Uterus (tissue), 4 donors: ENCODE measurements around the gene OR8K5. TPM values are rescaled to one million over a fixed set of nuclear protein-coding genes. Genes with fewer than 3 reads are reported as not detected.
"Not testable (repeated sequence)": the region's sequence is repeated elsewhere in the genome, so short reads cannot be mapped to it uniquely, and the experiment has no call there.

Experiments
- DNase-seq, 2 donors: peaks; one replicate each; pipeline ENCODE4 v3.0.0-alpha.2; 2019 to 2020
- H3K27ac ChIP-seq, 2 donors: fragments of 200-600 bp; sonication (generic); 1 replicate in 1 of 2; 2 replicates in 1 of 2; pipeline ENCODE4 v1.5.1; 2016 to 2018
- H3K27me3 ChIP-seq, 2 donors: fragments of 200-600 bp; sonication (generic); one replicate each; pipeline ENCODE4 v1.5.1; 2018 to 2019; ENCODE audit warnings: control low read depth in 1 of 2
- H3K36me3 ChIP-seq, 2 donors: fragments of 200-600 bp; sonication (generic); one replicate each; pipeline ENCODE4 v1.5.1; 2019; ENCODE audit warnings: control low read depth in 1 of 2
- H3K4me1 ChIP-seq, 2 donors: fragments of 200-600 bp; sonication (generic); one replicate each; pipeline ENCODE4 v1.5.1; 2018 to 2019; ENCODE audit warnings: control low read depth in 1 of 2
- H3K4me3 ChIP-seq, 2 donors: fragments of 200-600 bp; sonication (generic); 1 replicate in 1 of 2; 2 replicates in 1 of 2; pipeline ENCODE4 v1.5.1; 2018 to 2019; ENCODE audit warnings: mild to moderate bottlenecking in 1 of 2
- H3K9me3 ChIP-seq, 2 donors: fragments of 200-600 bp; sonication (generic); one replicate each; pipeline ENCODE4 v1.5.1; 2019; ENCODE audit warnings: control low read depth in 1 of 2
- POLR2A ChIP-seq, 2 donors: fragments of 450-650 bp; IDR thresholded peaks; one replicate each; pipeline ENCODE4 v1.6.1; 2016; ENCODE audit warnings: antibody characterized with exemption in 2 of 2, mild to moderate bottlenecking in 1 of 2, moderate library complexity in 1 of 2
- intact Hi-C: fragments of 100-400 bp; cut with DNase I; formaldehyde crosslinking; loops from one replicate; pipeline ENCODE4 v1.15.1; 2023; ENCODE audit warnings: low total_unique reads
- total RNA-seq, 4 donors: library from RNA; depleted of rRNA in 3 of 4; stranded (reverse); fragments of >200 nt in 3 of 4; gene quantifications; one replicate each; pipeline versions ENCODE4 v1.1.0 to v1.2.4, GENCODE V29; 2014 to 2023
- TF ChIP-seq, protein P1 (sequence below), 4 experiments: fragments of 200-600 bp in 2 of 4; fragments of 450-650 bp in 2 of 4; sonication (generic) in 2 of 4; IDR thresholded peaks; one replicate each; pipeline ENCODE4 v1.5.1; 2016 to 2019; ENCODE audit warnings: antibody characterized with exemption in 4 of 4, mild to moderate bottlenecking in 2 of 4, moderate library complexity in 1 of 4
- donor health status: DM: yes; HTN: yes; CAD: no.

OR8K5 gene
- total RNA-seq, 4 donors from 2014 or later = not detected

DNA sequence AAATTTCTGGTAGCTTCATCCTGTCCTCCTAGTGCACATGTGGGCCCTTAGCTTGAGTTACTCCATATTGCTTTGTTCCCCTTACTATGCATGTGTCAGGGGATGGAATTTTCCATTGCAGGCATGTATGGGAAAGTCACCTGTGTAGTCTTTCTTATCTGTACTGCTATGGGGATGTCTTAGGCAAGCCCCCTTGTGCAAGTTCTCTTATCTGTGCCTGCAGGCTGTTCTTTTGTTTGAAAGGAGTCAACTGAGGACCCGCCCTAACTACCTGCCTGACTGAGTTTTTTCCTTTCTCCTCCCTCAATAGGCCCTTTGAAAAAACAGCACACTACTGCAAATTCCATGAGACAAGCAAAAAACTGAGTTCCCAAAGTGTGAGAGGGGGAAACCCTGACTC is 8.7 kb downstream of the OR8K5 start:
- Histone ChIP-seq H3K4me3 (no peak overlapping the region), H3K9me3 (no peaks in the 10 kb centered on the region), H3K27me3 (no peaks in the 10 kb centered on the region), H3K27ac (no peak overlapping the region), H3K4me1 (no peaks in the 10 kb centered on the region), H3K36me3 (no peaks in the 10 kb centered on the region)
- intact Hi-C loops = no loop called here
- TF ChIP-seq, protein P1, sequence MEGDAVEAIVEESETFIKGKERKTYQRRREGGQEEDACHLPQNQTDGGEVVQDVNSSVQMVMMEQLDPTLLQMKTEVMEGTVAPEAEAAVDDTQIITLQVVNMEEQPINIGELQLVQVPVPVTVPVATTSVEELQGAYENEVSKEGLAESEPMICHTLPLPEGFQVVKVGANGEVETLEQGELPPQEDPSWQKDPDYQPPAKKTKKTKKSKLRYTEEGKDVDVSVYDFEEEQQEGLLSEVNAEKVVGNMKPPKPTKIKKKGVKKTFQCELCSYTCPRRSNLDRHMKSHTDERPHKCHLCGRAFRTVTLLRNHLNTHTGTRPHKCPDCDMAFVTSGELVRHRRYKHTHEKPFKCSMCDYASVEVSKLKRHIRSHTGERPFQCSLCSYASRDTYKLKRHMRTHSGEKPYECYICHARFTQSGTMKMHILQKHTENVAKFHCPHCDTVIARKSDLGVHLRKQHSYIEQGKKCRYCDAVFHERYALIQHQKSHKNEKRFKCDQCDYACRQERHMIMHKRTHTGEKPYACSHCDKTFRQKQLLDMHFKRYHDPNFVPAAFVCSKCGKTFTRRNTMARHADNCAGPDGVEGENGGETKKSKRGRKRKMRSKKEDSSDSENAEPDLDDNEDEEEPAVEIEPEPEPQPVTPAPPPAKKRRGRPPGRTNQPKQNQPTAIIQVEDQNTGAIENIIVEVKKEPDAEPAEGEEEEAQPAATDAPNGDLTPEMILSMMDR (IDR thresholded peaks at IDR 0.05) = no peak
- DNase-seq = no peak

DNA sequence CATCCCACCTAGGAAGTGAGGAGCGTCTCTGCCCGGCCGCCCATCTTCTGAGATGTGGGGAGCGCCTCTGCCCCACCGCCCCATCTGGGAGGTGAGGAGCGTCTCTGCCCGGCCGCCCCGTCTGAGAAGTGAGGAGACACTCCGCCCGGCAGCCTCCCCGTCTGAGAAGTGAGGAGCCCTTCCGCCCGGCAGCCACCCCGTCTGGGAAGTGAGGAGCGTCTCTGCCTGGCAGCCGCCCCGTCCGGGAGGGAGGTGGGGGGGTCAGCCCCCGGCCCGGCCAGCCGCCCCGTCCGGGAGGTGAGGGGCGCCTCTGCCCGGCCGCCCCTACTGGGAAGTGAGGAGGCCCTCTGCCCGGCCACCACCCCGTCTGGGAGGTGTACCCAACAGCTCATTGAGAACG is 16.4 kb downstream of the OR8K5 start:
- H3K27me3 ChIP-seq = not testable (repeated sequence)

DNA sequence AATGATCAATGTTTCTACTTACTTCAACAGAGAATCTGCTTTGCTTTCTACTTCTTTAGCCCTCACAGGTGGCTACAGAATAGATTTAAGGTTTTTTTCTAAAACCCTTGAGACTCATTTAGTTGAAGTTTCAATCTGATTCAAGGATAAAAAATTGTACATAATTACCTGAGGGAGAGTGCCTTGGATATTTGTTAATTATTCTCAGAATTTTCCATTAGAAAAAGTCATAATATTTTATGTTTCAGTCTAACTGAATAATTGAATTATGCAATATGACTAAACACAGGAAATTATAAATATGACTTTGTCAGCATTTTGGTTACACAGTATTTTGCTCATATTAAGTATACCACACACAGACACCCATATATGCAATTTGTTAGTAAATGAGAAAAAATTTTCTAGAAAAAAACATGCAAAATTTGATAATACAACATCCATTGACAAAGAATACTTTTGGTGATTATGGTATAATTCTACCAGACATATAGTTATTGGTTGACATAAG is 19.9 kb downstream of the OR8K5 start, which contains the start of gene OR8J3:
Gene OR8J3, minus strand, starts transcription at position 51 of the 511 bp plus-strand sequence. CDS start 2,483 bp downstream, outside the sequence.
- H3K36me3 ChIP-seq = no peaks in the 10 kb centered on the region
- H3K9me3 ChIP-seq = no peaks in the 10 kb centered on the region
- intact Hi-C loops = no loop called here
- TF ChIP-seq, protein P1 (IDR thresholded peaks at IDR 0.05) = no peak
- TF ChIP-seq POLR2A (IDR thresholded peaks at IDR 0.05) = no peak
- H3K4me1 ChIP-seq = no peaks in the 10 kb centered on the region
- no peak within 1 kb of the TSS for H3K27ac ChIP-seq
- H3K27me3 ChIP-seq = no peaks in the 10 kb centered on the region
- no peak for DNase-seq
- H3K4me3 ChIP-seq = no peak within 1 kb of the TSS

More for the DNA sequence above, 16.4 kb downstream of the OR8K5 start:
- H3K27ac ChIP-seq, H3K9me3 ChIP-seq, DNase-seq, H3K4me1 ChIP-seq, H3K36me3 ChIP-seq, intact Hi-C loops, H3K4me3 ChIP-seq: not testable (repeated sequence)

DNA sequence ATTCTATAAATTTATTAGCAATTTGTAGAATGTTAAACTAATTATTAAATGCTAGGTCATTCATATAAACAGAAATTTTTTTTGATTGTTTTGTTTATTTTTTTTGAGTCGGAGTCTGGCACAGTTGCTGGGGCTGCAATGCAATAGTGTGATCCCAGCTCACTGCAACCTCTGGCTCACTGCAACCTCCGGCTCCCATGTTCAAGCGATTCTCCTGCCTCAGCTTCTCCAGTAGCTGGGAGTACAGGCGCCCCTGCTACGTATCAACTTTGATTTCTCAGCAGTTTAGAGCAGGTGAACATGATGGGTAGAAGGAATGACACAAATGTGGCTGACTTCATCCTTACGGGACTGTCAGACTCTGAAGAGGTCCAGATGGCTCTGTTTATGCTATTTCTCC is 38.0 kb downstream of the OR8K5 start, which contains the start of gene OR8H3:
Gene OR8H3, plus strand, starts transcription at position 301 of the 400 bp plus-strand sequence. Its CDS starts 0 bp downstream, at position 301.
- Histone ChIP-seq H3K27me3 (no peaks in the 10 kb centered on the region), H3K27ac (no peak within 1 kb of the TSS), H3K36me3 (no peaks in the 10 kb centered on the region), H3K4me1 (no peaks in the 10 kb centered on the region), H3K9me3 (no peaks in the 10 kb centered on the region), H3K4me3 (no peak within 1 kb of the TSS)
- DNase-seq = no peak
- intact Hi-C loops = no loop called here
- TF ChIP-seq, protein P1 (IDR thresholded peaks at IDR 0.05) = no peak
- no peak for TF ChIP-seq POLR2A (IDR thresholded peaks at IDR 0.05)

Other genes with a start within 250 kb of the OR8K5 start
- not detected for gene OR5W2, start 245.7 kb downstream of the OR8K5 start, total RNA-seq
- not detected for gene OR5I1, start 223.9 kb downstream of the OR8K5 start, total RNA-seq
- not detected for gene OR10AG1, start 190.4 kb downstream of the OR8K5 start, total RNA-seq
- not detected for gene OR5F1, start 165.7 kb downstream of the OR8K5 start, total RNA-seq
- gene OR5AS1, start 132.7 kb downstream of the OR8K5 start, total RNA-seq = not detected
- gene OR8I2, start 67.0 kb downstream of the OR8K5 start, total RNA-seq = not detected
- gene OR8H2, start 56.6 kb downstream of the OR8K5 start, total RNA-seq = not detected
- gene OR8H3, start 37.9 kb downstream of the OR8K5 start, total RNA-seq = not detected
- not detected for gene OR8J3, start 20.1 kb downstream of the OR8K5 start, total RNA-seq
- gene OR5J2, start 16.3 kb upstream of the OR8K5 start, total RNA-seq = not detected
- gene OR5T2, start 73.9 kb upstream of the OR8K5 start, total RNA-seq = not detected
- not detected for gene OR5T3, start 91.9 kb upstream of the OR8K5 start, total RNA-seq
- gene OR5T1, start 113.8 kb upstream of the OR8K5 start, total RNA-seq = not detected
- gene OR8H1, start 131.9 kb upstream of the OR8K5 start, total RNA-seq = not detected
- gene OR8K3, start 154.8 kb upstream of the OR8K5 start, total RNA-seq = not detected
- not detected for gene OR8K1, start 185.7 kb upstream of the OR8K5 start, total RNA-seq
- gene OR8J1, start 194.0 kb upstream of the OR8K5 start, total RNA-seq = not detected
- not detected for gene OR8U1, start 215.3 kb upstream of the OR8K5 start, total RNA-seq